Measurements from ENCODE around the gene C2orf68. TPM values are rescaled to one million over a fixed set of nuclear protein-coding genes. Genes with fewer than 3 reads are reported as not detected.

C2orf68 gene
- total and polyA plus RNA-seq, 2 of the 8 experiments (the other 6 are each of a cell fraction or from before 2014, with no cell fraction given) = 46.3 to 49.4 TPM

GRCh38 chr2:85600951-85601770 is 10.7 kb downstream of the C2orf68 start:
- ChIA-PET POLR2A (ENCODE audit: partially characterized antibody) (interaction anchor here (0.6 to 7.9 kb wide), 9 partner anchors 10 to 61 kb away, joined by 3 to 95 read pairs (median 8); partner anchors contain the start of genes C2orf68, GGCX, MAT2A and USP39), CTCF (ENCODE audit: partially characterized antibody) (interaction anchor here (0.6 to 1.5 kb wide), 4 partner anchors 10 to 179 kb away, joined by 3 to 4 read pairs (median 4); no protein-coding TSS in a partner anchor)
- no peak overlapping the region for H3K27ac ChIP-seq (ENCODE audit: low read depth, low read length)
- H3K36me3 ChIP-seq (ENCODE audit: control insufficient read depth in 2 of 4, insufficient read depth in 4 of 4, low read length in 3 of 4) = peaks cover 4 to 22% (median 7%) of the 10 kb centered on the region in 4 experiments; a peak in 5 of 8 replicates
- no peak overlapping the region for H3K4ac ChIP-seq (replicated peaks; ENCODE audit: insufficient read length, low read depth, low read length)
- 0 out of 2 replicates have a peak overlapping the region, but pooled peaks have one; percentile 17 for H2AK5ac ChIP-seq (ENCODE audit: low read depth, low read length)
- H4K8ac ChIP-seq (ENCODE audit: extremely low read depth, insufficient read depth, low read length) = no peak overlapping the region; the same call in 1 of the 2 replicates
- no peak overlapping the region for H2BK120ac ChIP-seq (replicated peaks; ENCODE audit: low read depth, low read length)
- H2BK20ac ChIP-seq (ENCODE audit: low read length) = no peak overlapping the region
- H3K4me2 ChIP-seq (ENCODE audit: insufficient read depth in 1 of 2, low read depth in 2 of 2, low read length in 2 of 2) = peak overlapping the region; percentile 71 to 89
- H3K23me2 ChIP-seq (ENCODE audit: low read depth, low read length) = peaks cover 15% of the 10 kb centered on the region
- peaks cover 0 to 18% of the 10 kb centered on the region in 2 experiments; a peak in 2 of 4 replicates for H3K79me2 ChIP-seq (ENCODE audit: control insufficient read depth in 1 of 2, insufficient read depth in 2 of 2, low read length in 2 of 2)
- H3K14ac ChIP-seq (ENCODE audit: insufficient read length) = no peak overlapping the region
- WGBS, 2 experiments (ENCODE audit: extremely low coverage in 1 of 2, insufficient coverage in 1 of 2, insufficient read length in 1 of 2, insufficient replicate concordance in 2 of 2, low coverage in 1 of 2, low lambda C conversion rate in 2 of 2, missing lambda C conversion rate in 1 of 2) = 84% methylated on average over 6 of the region's 6 CpGs; no CpG with 5 or more reads in 1 of the 2 experiments
- DNase-seq (ENCODE audit: low read depth in 1 of 2, low spot score in 2 of 2) (no peak), FAIRE-seq (no peak)
- H4K91ac ChIP-seq (replicated peaks; ENCODE audit: insufficient read length, low read length) = no peak overlapping the region
- no peak overlapping the region for H3K18ac ChIP-seq (ENCODE audit: extremely low read depth, low read length)
- no peak overlapping the region for H2BK5ac ChIP-seq (ENCODE audit: low read depth, low read length)
- H2BK15ac ChIP-seq (ENCODE audit: low read length) = no peak overlapping the region
- peaks cover 0 to 10% (median 3%) of the 10 kb centered on the region in 4 experiments; a peak in 6 of 7 replicates for H3K4me1 ChIP-seq (replicated peaks in 1 of 4; ENCODE audit: control insufficient read depth in 3 of 4, insufficient read depth in 4 of 4, low read length in 3 of 4)
- H2AFZ ChIP-seq (ENCODE audit: low read length) = no peak overlapping the region
- H3K27me3 ChIP-seq (replicated peaks in 1 of 4; ENCODE audit: control insufficient read depth in 3 of 4, extremely low read depth in 1 of 4, insufficient read depth in 3 of 4, low read length in 3 of 4) = no peaks in the 10 kb centered on the region
- H4K5ac ChIP-seq (ENCODE audit: insufficient read length, low read depth, low read length) = no peak overlapping the region
- no peak overlapping the region for H2BK12ac ChIP-seq (ENCODE audit: low read depth, low read length)
- H4K20me1 ChIP-seq (replicated peaks in 1 of 2; ENCODE audit: control insufficient read depth in 1 of 2, insufficient read depth in 2 of 2, low read length in 2 of 2) = peaks cover 2 to 11% of the 10 kb centered on the region in 2 experiments
- peak overlapping the region in 3 of 4 experiments; percentile 62 to 86 (median 77); a peak in 4 of 8 replicates for H3K4me3 ChIP-seq (ENCODE audit: extremely low read depth in 1 of 4, insufficient read depth in 2 of 4, low read depth in 3 of 4, low read length in 4 of 4)
- no peak overlapping the region for H3K23ac ChIP-seq (ENCODE audit: insufficient read length)
- no peak overlapping the region for H3K9ac ChIP-seq (replicated peaks in 1 of 4; ENCODE audit: extremely low read depth in 1 of 4, low read depth in 3 of 4, low read length in 3 of 4)
- no peak overlapping the region for H3K56ac ChIP-seq (replicated peaks; ENCODE audit: insufficient read length, low read depth, low read length)
- peaks cover 7% of the 10 kb centered on the region for H3K79me1 ChIP-seq (ENCODE audit: low read depth, low read length)
- no peaks in the 10 kb centered on the region for H3K9me3 ChIP-seq (ENCODE audit: insufficient read depth in 2 of 2, low read depth in 1 of 2, low read length in 1 of 2)
- TF ChIP-seq CTBP2 (IDR thresholded peaks at IDR 0.05; ENCODE audit: borderline replicate concordance, insufficient read depth, insufficient read length, low read length) (no peak), POU5F1 (IDR thresholded peaks at IDR 0.05; ENCODE audit: low read depth, low read length) (no peak), CBX5 (IDR thresholded peaks at IDR 0.05; ENCODE audit: low read depth, low read length) (no peak), YY1 (IDR thresholded peaks at IDR 0.05; ENCODE audit: low read depth, low read length) (no peak), EP300 (IDR thresholded peaks at IDR 0.05; ENCODE audit: borderline replicate concordance in 1 of 2, low read depth in 2 of 2, low read length in 2 of 2) (no peak), E2F6 (IDR thresholded peaks at IDR 0.05) (no peak), CHD1 (IDR thresholded peaks at IDR 0.05; ENCODE audit: low read depth, low read length) (no peak), USF2 (IDR thresholded peaks at IDR 0.05; ENCODE audit: low read length) (no peak), FOSL1 (IDR thresholded peaks at IDR 0.05; ENCODE audit: insufficient read depth, low read depth, low read length) (no peak)
